H9 (cell line): Measurements from ENCODE around the gene ECHDC3. TPM values are rescaled to one million over a fixed set of nuclear protein-coding genes. Genes with fewer than 3 reads are reported as not detected.

Source experiments
- DNase-seq: peaks from one replicate; pipeline ENCODE4 v3.0.0-alpha.2; 2017
- H2AFZ ChIP-seq: one replicate; pipeline ENCODE4 v1.6.1; 2013; ENCODE audit warnings: mild to moderate bottlenecking, low read length, control low read depth, moderate library complexity
- H2AK5ac ChIP-seq: 2 replicates; pipeline ENCODE4 v1.6.1; 2013; ENCODE audit warnings: low read length, control low read depth, mixed read lengths; ENCODE audit not compliant: insufficient read length
- H2BK120ac ChIP-seq: one replicate; pipeline ENCODE4 v1.6.1; 2013; ENCODE audit warnings: low read depth, mild to moderate bottlenecking, low read length, control low read depth, inconsistent platforms; ENCODE audit not compliant: poor library complexity, severe bottlenecking
- H2BK12ac ChIP-seq: 2 replicates; pipeline ENCODE4 v1.6.1; 2013; ENCODE audit warnings: low read length, control low read depth, mixed read lengths, low read depth; ENCODE audit not compliant: insufficient read length
- H2BK15ac ChIP-seq: 2 replicates; pipeline ENCODE4 v1.6.1; 2013; ENCODE audit warnings: low read depth, low read length, control low read depth
- H2BK20ac ChIP-seq: one replicate; pipeline ENCODE4 v1.6.1; 2013; ENCODE audit warnings: low read depth, mild to moderate bottlenecking, low read length, control low read depth, inconsistent platforms; ENCODE audit not compliant: poor library complexity, severe bottlenecking
- H2BK5ac ChIP-seq: 2 replicates; pipeline ENCODE4 v1.6.1; 2013; ENCODE audit warnings: low read length, control low read depth, mixed read lengths; ENCODE audit not compliant: insufficient read length
- H3K14ac ChIP-seq: 2 replicates; pipeline ENCODE4 v1.6.1; 2013; ENCODE audit warnings: low read length, control low read depth; ENCODE audit not compliant: insufficient read depth
- H3K18ac ChIP-seq: 2 replicates; pipeline ENCODE4 v1.6.1; 2013; ENCODE audit warnings: low read depth, mild to moderate bottlenecking, mixed read lengths, low read length, control low read depth; ENCODE audit not compliant: insufficient read length
- H3K23ac ChIP-seq: 2 replicates; pipeline ENCODE4 v1.6.1; 2013; ENCODE audit warnings: low read length, control low read depth, mixed read lengths, low read depth; ENCODE audit not compliant: insufficient read length
- H3K23me2 ChIP-seq: 2 replicates; pipeline ENCODE4 v1.6.1; 2013; ENCODE audit warnings: low read depth, mild to moderate bottlenecking, mixed read lengths, low read length, control low read depth; ENCODE audit not compliant: insufficient read length, poor library complexity, severe bottlenecking
- H3K27ac ChIP-seq: 2 replicates; pipeline ENCODE4 v1.5.1; 2013; ENCODE audit warnings: low read length, control low read depth, mixed read lengths, low read depth; ENCODE audit not compliant: insufficient read length
- H3K27me3 ChIP-seq: 2 replicates; pipeline ENCODE4 v1.6.1; 2013; ENCODE audit warnings: low read length, control low read depth, inconsistent platforms; ENCODE audit not compliant: insufficient read depth
- H3K4ac ChIP-seq: 2 replicates; pipeline ENCODE4 v1.6.1; 2013; ENCODE audit warnings: low read depth, mild to moderate bottlenecking, control low read depth, inconsistent platforms, low read length, moderate library complexity
- H3K4me1 ChIP-seq: 2 replicates; pipeline ENCODE4 v1.6.1; 2013; ENCODE audit warnings: low read length, control low read depth, inconsistent platforms; ENCODE audit not compliant: insufficient read depth
- H3K4me2 ChIP-seq: 2 replicates; pipeline ENCODE4 v1.6.1; 2013; ENCODE audit warnings: low read length, control low read depth, mixed read lengths; ENCODE audit not compliant: insufficient read length, insufficient read depth
- H3K56ac ChIP-seq: 2 replicates; pipeline ENCODE4 v1.6.1; 2013; ENCODE audit warnings: low read depth, mild to moderate bottlenecking, mixed read lengths, low read length, control low read depth; ENCODE audit not compliant: insufficient read length
- H3K79me1 ChIP-seq: 2 replicates; pipeline ENCODE4 v1.6.1; 2013; ENCODE audit warnings: low read depth, mild to moderate bottlenecking, moderate library complexity, low read length, control low read depth, inconsistent platforms; ENCODE audit not compliant: insufficient read depth, poor library complexity, severe bottlenecking
- H3K79me2 ChIP-seq: 2 replicates; pipeline ENCODE4 v1.6.1; 2013; ENCODE audit warnings: low read length, control low read depth, inconsistent platforms; ENCODE audit not compliant: insufficient read depth
- H3K9ac ChIP-seq: 2 replicates; pipeline ENCODE4 v1.6.1; 2013; ENCODE audit warnings: low read length, control low read depth, mixed read lengths; ENCODE audit not compliant: insufficient read length; ENCODE audit errors: extremely low read depth
- H3K9me3 ChIP-seq: one replicate; pipeline ENCODE4 v1.6.1; 2013; ENCODE audit warnings: low read depth, low read length, inconsistent platforms; ENCODE audit not compliant: control insufficient read depth
- H3T11ph ChIP-seq: one replicate; pipeline ENCODE4 v1.6.1; 2013; ENCODE audit warnings: mild to moderate bottlenecking, low read length, control low read depth, inconsistent platforms
- H4K20me1 ChIP-seq: one replicate; pipeline ENCODE4 v1.6.1; 2013; ENCODE audit not compliant: control insufficient read depth, insufficient read length, insufficient read depth
- H4K5ac ChIP-seq: 2 replicates; pipeline ENCODE4 v1.6.1; 2013; ENCODE audit warnings: low read depth, mild to moderate bottlenecking, mixed read lengths, low read length, control low read depth; ENCODE audit not compliant: insufficient read length
- H4K8ac ChIP-seq: replicated peaks from 2 replicates; pipeline ENCODE4 v1.6.1; 2013; ENCODE audit warnings: low read length, control low read depth, mixed read lengths, low read depth; ENCODE audit not compliant: insufficient read length
- H4K91ac ChIP-seq: 2 replicates; pipeline ENCODE4 v1.6.1; 2013; ENCODE audit warnings: low read depth, mild to moderate bottlenecking, moderate library complexity, mixed read lengths, low read length, control low read depth; ENCODE audit not compliant: insufficient read length
- H3K27ac Mint-ChIP-seq, 3 experiments: 2 replicates in 2 of 3; 3 replicates in 1 of 3; pipeline ENCODE4 v1.8.0; 2020 to 2021; ENCODE audit warnings: mixed read lengths in 3 of 3, mild to moderate bottlenecking in 1 of 3, moderate library complexity in 1 of 3
- H3K27me3 Mint-ChIP-seq: 2 replicates; pipeline ENCODE4 v1.8.0; 2021; ENCODE audit warnings: low read depth, mild to moderate bottlenecking, moderate library complexity, mixed read lengths
- H3K36me3 Mint-ChIP-seq, 3 experiments: 2 replicates in 2 of 3; 3 replicates in 1 of 3; pipeline ENCODE4 v1.8.0; 2020 to 2021; ENCODE audit warnings: low read depth in 3 of 3, mixed read lengths in 3 of 3; ENCODE audit not compliant: insufficient read depth in 1 of 3
- H3K4me1 Mint-ChIP-seq, 2 experiments: 2 replicates each; pipeline ENCODE4 v1.8.0; 2020; ENCODE audit warnings: mixed read lengths in 2 of 2
- H3K4me3 Mint-ChIP-seq, 2 experiments: 2 replicates in 1 of 2; 3 replicates in 1 of 2; pipeline ENCODE4 v1.8.0; 2020 to 2021; ENCODE audit warnings: mild to moderate bottlenecking in 2 of 2, mixed read lengths in 2 of 2, moderate library complexity in 1 of 2
- H3K9me3 Mint-ChIP-seq, 2 experiments: 2 replicates in 1 of 2; 3 replicates in 1 of 2; pipeline ENCODE4 v1.8.0; 2020; ENCODE audit warnings: mild to moderate bottlenecking in 2 of 2, mixed read lengths in 2 of 2, moderate library complexity in 1 of 2
- CTCF ChIP-seq: fragments of 200-600 bp; sonication (generic); conservative IDR thresholded peaks from 3 replicates; pipeline ENCODE4 v1.8.0; 2021; ENCODE audit warnings: antibody characterized with exemption, mild to moderate bottlenecking
- whole genome bisulfite sequencing: extraction: QIAGEN DNeasy Blood & Tissue Kit; methylation state at CpG from one replicate; pipeline ENCODE4 v1.1.7; 2013; ENCODE audit warnings: missing lambda C conversion rate, low lambda C conversion rate, mixed read lengths; ENCODE audit not compliant: insufficient read length; ENCODE audit errors: extremely low coverage; 5-methylcytosine and 5-hydroxymethylcytosine counted together
- total RNA-seq: library from RNA; stranded (reverse); gene quantifications from 2 replicates; pipeline ENCODE4 v1.2.1, GENCODE V29; 2021

ECHDC3 gene
- total RNA-seq, 1 experiment from 2014 or later = 9.3 TPM

DNA sequence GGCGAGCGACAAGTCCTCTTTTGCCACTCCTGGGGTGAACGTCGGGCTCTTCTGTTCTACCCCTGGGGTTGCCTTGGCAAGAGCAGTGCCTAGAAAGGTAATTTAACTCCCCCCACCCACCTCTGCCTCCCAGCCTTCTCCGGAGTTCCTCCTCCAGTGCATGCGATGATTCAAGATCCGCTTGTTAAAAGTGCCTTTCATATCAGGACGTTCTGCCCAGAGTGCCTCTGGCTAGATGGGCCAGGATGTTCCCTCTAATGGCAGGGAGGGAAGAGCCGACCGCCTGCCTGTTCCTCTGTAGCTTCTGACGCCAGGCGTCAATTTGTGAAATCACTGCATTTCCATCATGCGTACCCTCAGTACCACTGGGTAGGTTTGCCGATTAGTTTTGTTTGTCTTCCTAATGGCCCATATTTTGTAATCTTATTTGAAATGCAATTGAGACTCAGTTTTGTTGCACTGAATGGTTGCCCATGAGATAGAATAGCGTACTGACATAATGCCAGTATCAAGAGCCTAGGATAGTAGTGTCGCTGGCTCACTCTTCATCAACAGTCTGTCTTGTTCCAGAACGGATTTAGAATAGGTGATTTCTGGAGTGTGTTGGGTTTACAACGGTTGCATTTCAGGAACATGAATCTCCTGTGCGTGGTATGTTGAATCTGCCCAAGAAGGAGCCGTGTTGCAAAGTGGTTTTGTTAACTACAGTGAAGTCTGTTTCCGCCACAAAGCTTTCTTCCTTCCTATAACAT is 13.5 kb downstream of the ECHDC3 start:
- Histone ChIP-seq H3K9ac (no peak overlapping the region), H3K27me3 (no peaks in the 10 kb centered on the region), H3K23me2 (no peaks in the 10 kb centered on the region), H3K79me1 (no peaks in the 10 kb centered on the region), H2BK15ac (no peak overlapping the region), H3K14ac (no peak overlapping the region), H3K4me1 (no peaks in the 10 kb centered on the region), H3T11ph (no peak overlapping the region), H3K27ac (no peak overlapping the region), H2BK120ac (no peak overlapping the region), H3K56ac (no peak overlapping the region), H3K4ac (no peak overlapping the region), H3K79me2 (no peaks in the 10 kb centered on the region), H3K18ac (no peak overlapping the region), H3K9me3 (no peaks in the 10 kb centered on the region), H4K20me1 (no peaks in the 10 kb centered on the region), H2AFZ (no peak overlapping the region), H2BK12ac (no peak overlapping the region), H2BK5ac (no peak overlapping the region), H3K23ac (no peak overlapping the region), H3K4me2 (no peak overlapping the region), H2BK20ac (no peak overlapping the region), H2AK5ac (no peak overlapping the region), H4K8ac (no peak overlapping the region), H4K5ac (no peak overlapping the region), H4K91ac (no peak overlapping the region)
- H3K9me3 Mint-ChIP-seq = no peaks in the 10 kb centered on the region
- H3K36me3 Mint-ChIP-seq = peaks cover 1 to 13% (median 5%) of the 10 kb centered on the region in 3 experiments; a peak in 4 of 7 replicates
- WGBS = no CpG with 5 or more reads among the region's 21 CpGs
- H3K27me3 Mint-ChIP-seq = no peaks in the 10 kb centered on the region
- H3K4me3 Mint-ChIP-seq = no peak overlapping the region
- no peak for DNase-seq
- no peak for TF ChIP-seq CTCF
- no peak overlapping the region for H3K27ac Mint-ChIP-seq
- peaks cover 5 to 6% of the 10 kb centered on the region in 2 experiments; a peak in 3 of 4 replicates for H3K4me1 Mint-ChIP-seq
